Pancreas (tissue), 10 donors: ENCODE data around the gene ABCA5. TPM values are rescaled to one million over a fixed set of nuclear protein-coding genes. Genes with fewer than 3 reads are reported as not detected.

Source experiments
- ATAC-seq, 4 donors: fragments of 200-7000 bp; cut with Tn5 transposase; one replicate each; pipeline versions ENCODE4 v1.8.0 to v1.9.1; 2020; ENCODE audit warnings: mild to moderate bottlenecking in 4 of 4, moderate library complexity in 4 of 4
- DNase-seq, 6 donors: peaks; one replicate each; pipeline ENCODE4 v3.0.0-alpha.2; 2020
- FAIRE-seq: peaks from 2 replicates; lab custom pipeline; 2012; peaks lifted over from hg19 to GRCh38; lab: Jason Lieb, UNC
- H3K27ac ChIP-seq, 4 donors: fragments of 200-600 bp; sonication (generic); 1 replicate in 3 of 4; 2 replicates in 1 of 4; pipeline versions ENCODE4 v1.5.0 to v1.8.0; 2020
- H3K27me3 ChIP-seq, 4 donors: fragments of 200-600 bp; one replicate each; pipeline ENCODE4 v1.8.0; 2021
- H3K36me3 ChIP-seq, 3 donors: fragments of 200-600 bp; sonication (generic) in 1 of 3; one replicate each; pipeline versions ENCODE4 v1.5.0 to v1.8.0; 2020 to 2021
- H3K4me1 ChIP-seq, 3 donors: fragments of 200-600 bp; one replicate each; pipeline ENCODE4 v1.8.0; 2021
- H3K4me3 ChIP-seq, 4 donors: fragments of 200-600 bp; sonication (generic) in 2 of 4; one replicate each; pipeline versions ENCODE4 v1.5.0 to v1.8.0; 2020 to 2021
- H3K9me3 ChIP-seq, 4 donors: fragments of 200-600 bp; one replicate each; pipeline ENCODE4 v1.8.0; 2021
- WGBS, 2 donors: extraction: QIAGEN DNeasy Blood & Tissue Kit; methylation state at CpG; one replicate each; pipeline ENCODE4 v1.1.7; 2013; 5-methylcytosine and 5-hydroxymethylcytosine counted together
- intact Hi-C, 3 donors: fragments of 100-400 bp; cut with DNase I; formaldehyde crosslinking; loops; one replicate each; pipeline versions ENCODE4 v1.11.1 to v1.14.2; 2022
- polyA plus RNA-seq, 2 donors: library from polyadenylated mRNA; stranded (reverse); fragments of 200-250 nt; gene quantifications; one replicate each; pipeline ENCODE4 v1.2.3, GENCODE V29; 2013
- total RNA-seq, 6 donors: library from RNA; stranded (reverse); fragmentation: NEBNext Ultra II Directional in 4 of 6; extraction: Animal tissue kit (Norgen Biotek cat#: 25700) in 4 of 6; gene quantifications; one replicate each; pipeline versions ENCODE4 v1.2.1 to v1.2.4, GENCODE V29; 2021 to 2023
- TF ChIP-seq, protein P1 (sequence below), 4 donors: fragments of 200-600 bp; sonication (generic) in 3 of 4; IDR thresholded peaks; one replicate each; pipeline versions ENCODE4 v1.5.0 to v1.8.0; 2021; ENCODE audit warnings: antibody characterized with exemption in 4 of 4
- donor health status: healthy with polysubstance abuse.
- donor health status: DM: no; HTN: no; CAD: no; lungs with moderate emphysema.
- donor health status: DM: no; HTN: no; CAD: no.
- donor health status: control.
- donor health status: control.
- donor health status: Bipolar disorder and iron deficiency.
- donor health status: DM: yes; HTN: yes; CAD: no.
- donor health status: DM: no; HTN: no; CAD: no.
- donor health status: DM: no; HTN: no; CAD: no.
- donor health status: DM: yes; HTN: yes; CAD: no.

The ABCA5 gene
- total and polyA plus RNA-seq, 8 donors, result 20.7 to 55.9 (median 37.7) TPM

DNA sequence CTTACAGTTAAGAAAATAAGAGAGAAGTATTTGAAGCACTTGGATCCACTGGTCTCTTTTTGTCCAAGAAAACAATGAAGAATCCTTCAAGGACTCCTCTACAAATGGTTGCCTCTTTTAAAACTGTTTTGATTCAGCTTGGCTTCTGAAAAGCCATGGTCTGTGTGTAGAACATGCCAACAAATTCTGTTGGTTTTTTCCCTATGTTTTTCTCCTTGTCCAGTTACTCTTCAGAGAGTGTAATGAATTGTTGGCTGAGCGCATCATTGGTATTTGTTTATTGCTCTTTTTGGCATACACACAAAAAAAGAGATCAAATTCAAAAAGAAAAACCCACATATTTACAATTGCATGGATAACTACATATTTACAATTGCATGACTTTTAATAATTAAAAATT is 98.4 kb downstream of the ABCA5 start, which contains the start of gene ABCA10:
TSS of gene ABCA10 (minus strand) at position 249 of the 400 bp plus-strand sequence. CDS start 3,466 bp downstream, outside the sequence.
- 92 to 96% methylated on average over 1 of the region's 1 CpG for WGBS, 2 donors
- ATAC-seq, result peak in 1 of 4 donors; percentile 22
- Histone ChIP-seq H3K27ac (no peak within 1 kb of the TSS), H3K4me1 (no peaks in the 10 kb centered on the region), H3K9me3 (no peaks in the 10 kb centered on the region), H3K4me3 (no peak within 1 kb of the TSS), H3K36me3 (no peaks in the 10 kb centered on the region), H3K27me3 (no peaks in the 10 kb centered on the region)
- no peak for FAIRE-seq
- no peak for DNase-seq
- TF ChIP-seq, protein P1, sequence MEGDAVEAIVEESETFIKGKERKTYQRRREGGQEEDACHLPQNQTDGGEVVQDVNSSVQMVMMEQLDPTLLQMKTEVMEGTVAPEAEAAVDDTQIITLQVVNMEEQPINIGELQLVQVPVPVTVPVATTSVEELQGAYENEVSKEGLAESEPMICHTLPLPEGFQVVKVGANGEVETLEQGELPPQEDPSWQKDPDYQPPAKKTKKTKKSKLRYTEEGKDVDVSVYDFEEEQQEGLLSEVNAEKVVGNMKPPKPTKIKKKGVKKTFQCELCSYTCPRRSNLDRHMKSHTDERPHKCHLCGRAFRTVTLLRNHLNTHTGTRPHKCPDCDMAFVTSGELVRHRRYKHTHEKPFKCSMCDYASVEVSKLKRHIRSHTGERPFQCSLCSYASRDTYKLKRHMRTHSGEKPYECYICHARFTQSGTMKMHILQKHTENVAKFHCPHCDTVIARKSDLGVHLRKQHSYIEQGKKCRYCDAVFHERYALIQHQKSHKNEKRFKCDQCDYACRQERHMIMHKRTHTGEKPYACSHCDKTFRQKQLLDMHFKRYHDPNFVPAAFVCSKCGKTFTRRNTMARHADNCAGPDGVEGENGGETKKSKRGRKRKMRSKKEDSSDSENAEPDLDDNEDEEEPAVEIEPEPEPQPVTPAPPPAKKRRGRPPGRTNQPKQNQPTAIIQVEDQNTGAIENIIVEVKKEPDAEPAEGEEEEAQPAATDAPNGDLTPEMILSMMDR (IDR thresholded peaks at IDR 0.05), result no peak
- intact Hi-C loops, result no loop called here

DNA sequence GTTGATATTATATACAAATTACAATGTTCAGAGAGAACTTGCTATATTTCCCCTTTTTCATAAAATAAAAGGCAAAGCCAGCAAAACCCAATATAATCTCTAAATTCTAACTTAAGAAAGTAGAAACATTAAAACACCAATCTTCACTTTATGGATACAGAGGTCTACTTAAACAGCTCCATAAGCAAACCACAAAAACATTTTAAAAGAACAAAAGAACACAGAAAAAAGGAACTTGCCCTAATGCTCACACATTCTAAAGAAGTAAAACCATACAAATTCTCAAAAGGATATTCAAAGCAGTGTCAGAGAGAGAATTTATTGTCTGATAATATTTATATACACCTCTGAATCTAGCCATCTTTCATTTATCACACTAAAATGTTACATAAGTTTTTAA is 98.9 kb downstream of the ABCA5 start:
- ATAC-seq (no peak), FAIRE-seq (no peak), DNase-seq (no peak)
- TF ChIP-seq, protein P1 (IDR thresholded peaks at IDR 0.05), result no peak
- no peak overlapping the region for H3K4me3 ChIP-seq
- intact Hi-C loops, result no loop called here
- no peak overlapping the region for H3K27ac ChIP-seq
- H3K9me3 ChIP-seq, result no peaks in the 10 kb centered on the region
- no peaks in the 10 kb centered on the region for H3K4me1 ChIP-seq
- no peaks in the 10 kb centered on the region for H3K27me3 ChIP-seq
- H3K36me3 ChIP-seq, result no peaks in the 10 kb centered on the region

DNA sequence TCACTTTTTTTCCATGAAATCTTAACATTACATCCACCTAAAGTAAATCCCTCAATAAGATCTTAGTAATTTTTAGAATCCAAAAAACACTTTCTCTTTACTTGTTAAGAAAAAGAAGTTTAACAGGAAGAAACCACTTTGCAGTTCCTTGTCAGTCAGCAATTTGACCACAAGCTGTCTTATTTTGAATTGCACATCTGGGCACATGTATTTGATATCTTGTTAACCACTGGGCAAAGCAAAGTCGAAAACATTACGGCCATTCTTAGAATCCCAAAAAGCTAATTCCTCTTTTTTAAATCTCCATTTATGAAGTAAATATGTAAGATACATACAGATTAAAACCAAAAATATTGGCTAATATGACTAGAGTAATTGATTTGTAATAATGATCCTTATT is 99.4 kb downstream of the ABCA5 start:
- no peak for FAIRE-seq
- Histone ChIP-seq H3K4me1 (no peaks in the 10 kb centered on the region), H3K27ac (no peak overlapping the region), H3K4me3 (no peak overlapping the region), H3K9me3 (no peaks in the 10 kb centered on the region), H3K36me3 (no peaks in the 10 kb centered on the region), H3K27me3 (no peaks in the 10 kb centered on the region)
- TF ChIP-seq, protein P1 (IDR thresholded peaks at IDR 0.05), result no peak
- intact Hi-C loops, result no loop called here
- ATAC-seq, result peak in 1 of 4 donors; percentile 25
- WGBS, 2 donors, result 85 to 94% methylated on average over 2 of the region's 2 CpGs
- no peak for DNase-seq

DNA sequence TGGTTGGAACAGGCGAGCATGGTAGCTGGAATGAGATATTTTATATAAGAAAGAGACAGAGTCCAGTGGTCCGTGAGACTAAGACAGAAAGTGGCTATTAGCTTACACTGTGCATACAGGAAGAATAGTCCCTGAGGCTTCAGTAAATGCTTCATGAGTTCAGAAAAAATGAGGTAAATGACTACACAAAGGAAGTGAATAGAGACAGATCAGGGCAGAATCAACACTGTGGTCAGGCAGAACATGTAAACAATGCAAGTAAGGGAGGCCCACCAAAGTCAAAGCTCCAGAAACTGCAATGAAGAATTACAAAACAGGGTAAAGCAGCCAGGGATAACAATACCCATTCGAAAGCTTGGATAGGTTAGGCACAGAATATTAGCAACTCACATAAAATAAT is 103.1 kb downstream of the ABCA5 start:
- no peak overlapping the region for H3K4me3 ChIP-seq
- ATAC-seq (no peak), FAIRE-seq (no peak), DNase-seq (no peak)
- peaks cover 0 to 12% (median 0%) of the 10 kb centered on the region in 3 donors for H3K36me3 ChIP-seq
- no peak overlapping the region for H3K27ac ChIP-seq
- no peaks in the 10 kb centered on the region for H3K4me1 ChIP-seq
- intact Hi-C loops, result no loop called here
- TF ChIP-seq, protein P1 (IDR thresholded peaks at IDR 0.05), result no peak
- no peaks in the 10 kb centered on the region for H3K27me3 ChIP-seq
- no peaks in the 10 kb centered on the region for H3K9me3 ChIP-seq
- 91 to 92% methylated on average over 3 of the region's 3 CpGs for WGBS, 2 donors

DNA sequence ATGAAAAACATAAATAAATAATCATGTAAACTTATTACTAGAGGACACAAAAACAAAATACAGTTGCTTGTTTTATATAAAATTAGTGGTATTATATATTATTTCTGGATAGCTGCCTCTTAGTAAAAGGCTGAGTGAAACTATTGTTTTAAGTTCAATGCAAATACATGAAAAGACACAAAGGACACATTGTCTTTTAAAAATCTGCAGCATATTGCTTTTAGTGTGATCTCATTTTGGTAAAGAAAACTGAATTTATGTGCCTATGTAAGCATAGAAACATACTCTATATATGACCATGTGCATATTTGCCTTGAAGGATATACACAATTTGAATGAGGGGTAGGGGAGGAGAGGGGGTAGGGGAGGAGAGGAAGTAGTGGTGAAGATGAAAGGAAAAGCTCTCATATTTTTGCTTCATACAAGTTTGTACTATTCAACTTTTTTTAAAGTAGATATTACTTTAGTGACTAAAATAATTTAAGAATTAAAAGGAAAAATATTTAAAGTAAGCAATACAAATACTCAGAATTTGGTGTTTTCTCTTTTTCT is 104.2 kb downstream of the ABCA5 start:
- Histone ChIP-seq H3K9me3 (no peaks in the 10 kb centered on the region), H3K4me1 (no peaks in the 10 kb centered on the region), H3K4me3 (no peak overlapping the region), H3K27me3 (no peaks in the 10 kb centered on the region), H3K27ac (no peak overlapping the region), H3K36me3 (peaks cover 0 to 12% (median 0%) of the 10 kb centered on the region in 3 donors)
- ATAC-seq (no peak), DNase-seq (no peak), FAIRE-seq (no peak)
- TF ChIP-seq, protein P1 (IDR thresholded peaks at IDR 0.05), result no peak
- intact Hi-C loops, result no loop called here
